Central memory CD8-positive, alpha-beta T cell (primary cell): ENCODE measurements around the gene BAHCC1.
A peak's percentile ranks its signal among the peaks of the same experiment; 100 is the strongest.

Experiments
- ATAC-seq: fragments of 150-1000 bp; cut with Tn5 transposase; replicated peaks from 2 replicates; pipeline ENCODE4 v1.10.0; 2022; ENCODE audit warnings: mild to moderate bottlenecking, moderate FRiP score, moderate number of reproducible peaks; ENCODE audit not compliant: poor library complexity, severe bottlenecking; ENCODE audit errors: extremely low read depth
- DNase-seq, 2 donors: peaks; one replicate each; pipeline ENCODE4 v3.0.0; 2021; ENCODE audit warnings: low spot score in 2 of 2
- H3K27ac Mint-ChIP-seq: one replicate; pipeline ENCODE4 v1.8.0; 2022; ENCODE audit warnings: low read depth, mild to moderate bottlenecking, moderate library complexity, mixed read lengths
- H3K27me3 Mint-ChIP-seq: one replicate; pipeline ENCODE4 v1.8.0; 2022; ENCODE audit warnings: mixed read lengths
- H3K36me3 Mint-ChIP-seq: one replicate; pipeline ENCODE4 v1.8.0; 2022; ENCODE audit warnings: mild to moderate bottlenecking, moderate library complexity, mixed read lengths; ENCODE audit not compliant: insufficient read depth
- H3K4me1 Mint-ChIP-seq: one replicate; pipeline ENCODE4 v1.8.0; 2022; ENCODE audit warnings: mixed read lengths
- H3K4me3 Mint-ChIP-seq: one replicate; pipeline ENCODE4 v1.8.0; 2022; ENCODE audit warnings: mild to moderate bottlenecking, moderate library complexity, mixed read lengths
- H3K9me3 Mint-ChIP-seq: one replicate; pipeline ENCODE4 v1.8.0; 2022; ENCODE audit warnings: mixed read lengths

The BAHCC1 gene

GRCh38 chr17:81408049-81408448, 12.8 kb downstream of the BAHCC1 start:
- Mint-ChIP-seq H3K4me1 (peaks cover 13% of the 10 kb centered on the region), H3K27me3 (peaks cover 67% of the 10 kb centered on the region), H3K4me3 (no peak overlapping the region), H3K9me3 (no peaks in the 10 kb centered on the region), H3K27ac (no peak overlapping the region), H3K36me3 (peaks cover 2% of the 10 kb centered on the region)
- ATAC-seq (no peak), DNase-seq (no peak)

- DNase-seq, result no peak
- Mint-ChIP-seq H3K27me3 (peaks cover 54% of the 10 kb centered on the region), H3K36me3 (peaks cover 1% of the 10 kb centered on the region), H3K9me3 (no peaks in the 10 kb centered on the region), H3K4me1 (peaks cover 17% of the 10 kb centered on the region), H3K27ac (no peak overlapping the region), H3K4me3 (no peak overlapping the region)
- ATAC-seq, result no peak
These were observed 14.1 kb downstream of the BAHCC1 start for GRCh38 chr17:81409190-81409935.

- H3K4me1 Mint-ChIP-seq, result peaks cover 17% of the 10 kb centered on the region
- ATAC-seq (no peak), DNase-seq (no peak)
- H3K9me3 Mint-ChIP-seq, result no peaks in the 10 kb centered on the region
- no peak overlapping the region for H3K4me3 Mint-ChIP-seq
- H3K36me3 Mint-ChIP-seq, result peaks cover 2% of the 10 kb centered on the region
- no peak overlapping the region for H3K27ac Mint-ChIP-seq
- H3K27me3 Mint-ChIP-seq, result peaks cover 39% of the 10 kb centered on the region
These were observed 15.6 kb downstream of the BAHCC1 start for GRCh38 chr17:81410852-81411251.

- peaks cover 2% of the 10 kb centered on the region for H3K36me3 Mint-ChIP-seq
- no peak for ATAC-seq
- H3K4me3 Mint-ChIP-seq, result no peak overlapping the region
These were observed 16.0 kb downstream of the BAHCC1 start for GRCh38 chr17:81411305-81411704.

GRCh38 chr17:81412490-81413093, 17.3 kb downstream of the BAHCC1 start:
- ATAC-seq, result peak; percentile 79
- peaks cover 2% of the 10 kb centered on the region for H3K36me3 Mint-ChIP-seq
- peak overlapping the region; percentile 66 for H3K4me3 Mint-ChIP-seq
- no peaks in the 10 kb centered on the region for H3K9me3 Mint-ChIP-seq
- no peak overlapping the region for H3K27ac Mint-ChIP-seq
- H3K4me1 Mint-ChIP-seq, result peaks cover 17% of the 10 kb centered on the region
- DNase-seq, result peak in 1 of 2 donors; percentile 39
- peaks cover 21% of the 10 kb centered on the region for H3K27me3 Mint-ChIP-seq

More at GRCh38 chr17:81411305-81411704, 16.0 kb downstream of the BAHCC1 start:
- H3K4me1 Mint-ChIP-seq, result peaks cover 17% of the 10 kb centered on the region
- no peaks in the 10 kb centered on the region for H3K9me3 Mint-ChIP-seq
- no peak overlapping the region for H3K27ac Mint-ChIP-seq
- DNase-seq, result no peak
- H3K27me3 Mint-ChIP-seq, result peaks cover 34% of the 10 kb centered on the region

GRCh38 chr17:81413497-81414135, 18.4 kb downstream of the BAHCC1 start:
- DNase-seq (no peak), ATAC-seq (no peak)
- peaks cover 11% of the 10 kb centered on the region for H3K27me3 Mint-ChIP-seq
- H3K4me3 Mint-ChIP-seq, result peak overlapping the region; percentile 66
- H3K27ac Mint-ChIP-seq, result no peak overlapping the region
- H3K36me3 Mint-ChIP-seq, result peaks cover 2% of the 10 kb centered on the region
- no peaks in the 10 kb centered on the region for H3K9me3 Mint-ChIP-seq
- H3K4me1 Mint-ChIP-seq, result peaks cover 17% of the 10 kb centered on the region

GRCh38 chr17:81414756-81415516, 19.7 kb downstream of the BAHCC1 start:
- no peak overlapping the region for H3K4me3 Mint-ChIP-seq
- DNase-seq (no peak), ATAC-seq (no peak)
- H3K36me3 Mint-ChIP-seq, result peaks cover 2% of the 10 kb centered on the region
- peaks cover 17% of the 10 kb centered on the region for H3K4me1 Mint-ChIP-seq
- no peaks in the 10 kb centered on the region for H3K27me3 Mint-ChIP-seq
- no peak overlapping the region for H3K27ac Mint-ChIP-seq
- H3K9me3 Mint-ChIP-seq, result no peaks in the 10 kb centered on the region

- H3K9me3 Mint-ChIP-seq, result no peaks in the 10 kb centered on the region
These were observed 20.4 kb downstream of the BAHCC1 start for GRCh38 chr17:81415681-81416080.

GRCh38 chr17:81416612-81417011, 21.4 kb downstream of the BAHCC1 start:
- no peak for ATAC-seq
- Mint-ChIP-seq H3K9me3 (no peaks in the 10 kb centered on the region), H3K4me3 (no peak overlapping the region), H3K27ac (no peak overlapping the region), H3K27me3 (no peaks in the 10 kb centered on the region), H3K4me1 (peaks cover 13% of the 10 kb centered on the region), H3K36me3 (peaks cover 2% of the 10 kb centered on the region)
- no peak for DNase-seq

More at GRCh38 chr17:81415681-81416080, 20.4 kb downstream of the BAHCC1 start:
- no peak overlapping the region for H3K4me3 Mint-ChIP-seq
- H3K36me3 Mint-ChIP-seq, result peaks cover 2% of the 10 kb centered on the region
- H3K4me1 Mint-ChIP-seq, result peaks cover 17% of the 10 kb centered on the region
- DNase-seq (no peak), ATAC-seq (no peak)
- H3K27ac Mint-ChIP-seq, result no peak overlapping the region
- H3K27me3 Mint-ChIP-seq, result no peaks in the 10 kb centered on the region

- H3K4me3 Mint-ChIP-seq, result no peak overlapping the region
These were observed 22.0 kb downstream of the BAHCC1 start for GRCh38 chr17:81417049-81417878.

GRCh38 chr17:81417879-81418709, 22.8 kb downstream of the BAHCC1 start:
- ATAC-seq, result no peak
- Mint-ChIP-seq H3K27ac (no peak overlapping the region), H3K36me3 (peaks cover 3% of the 10 kb centered on the region), H3K4me1 (peaks cover 3% of the 10 kb centered on the region), H3K4me3 (no peak overlapping the region), H3K9me3 (no peaks in the 10 kb centered on the region), H3K27me3 (no peaks in the 10 kb centered on the region)
- DNase-seq, result no peak

More at GRCh38 chr17:81417049-81417878, 22.0 kb downstream of the BAHCC1 start:
- Mint-ChIP-seq H3K36me3 (peaks cover 3% of the 10 kb centered on the region), H3K27ac (no peak overlapping the region), H3K9me3 (no peaks in the 10 kb centered on the region), H3K27me3 (no peaks in the 10 kb centered on the region), H3K4me1 (peaks cover 12% of the 10 kb centered on the region)
- ATAC-seq, result no peak
- DNase-seq, result no peak
